GM23338 (cell line): Measurements from ENCODE around the gene PICALM.

Source experiments
- CREB1 ChIP-seq: fragments of 250-450 bp; sonication (Bioruptor Pico); IDR thresholded peaks from 2 replicates; pipeline ENCODE4 v1.5.0; 2020; ENCODE audit warnings: low read depth, mild to moderate bottlenecking, moderate library complexity
- EZH2 ChIP-seq: fragments of 200-600 bp; sonication (generic); IDR thresholded peaks from one replicate; pipeline ENCODE4 v1.8.0; 2017; ENCODE audit warnings: antibody characterized with exemption, mild to moderate bottlenecking, low read depth; ENCODE audit not compliant: unreplicated experiment
- EZH2phosphoT487 ChIP-seq: fragments of 200-600 bp; sonication (generic); IDR thresholded peaks from one replicate; pipeline ENCODE4 v1.8.1; 2018; ENCODE audit warnings: antibody characterized with exemption; ENCODE audit not compliant: unreplicated experiment
- JUNB ChIP-seq: IDR thresholded peaks from one replicate; pipeline ENCODE4 v1.6.1; 2016; ENCODE audit warnings: antibody characterized with exemption; ENCODE audit not compliant: unreplicated experiment
- POLR2AphosphoS5 ChIP-seq: IDR thresholded peaks from 2 replicates; pipeline ENCODE4 v1.6.1; 2016; ENCODE audit warnings: antibody characterized with exemption, low read depth
- ZNF114 ChIP-seq: fragments of 250-450 bp; sonication (Bioruptor Pico); IDR thresholded peaks from 2 replicates; pipeline ENCODE4 v1.5.0; 2020; ENCODE audit warnings: mild to moderate bottlenecking, moderate library complexity
- TF ChIP-seq, protein P1 (sequence below), 2 experiments: fragments of 200-600 bp in 1 of 2; sonication (generic) in 1 of 2; conservative IDR thresholded peaks; 2 replicates each; pipeline versions ENCODE4 v1.5.1 to v1.6.1; 2016 to 2017; ENCODE audit warnings: antibody characterized with exemption in 2 of 2, low read depth in 2 of 2, mild to moderate bottlenecking in 2 of 2, moderate library complexity in 1 of 2

DNA sequence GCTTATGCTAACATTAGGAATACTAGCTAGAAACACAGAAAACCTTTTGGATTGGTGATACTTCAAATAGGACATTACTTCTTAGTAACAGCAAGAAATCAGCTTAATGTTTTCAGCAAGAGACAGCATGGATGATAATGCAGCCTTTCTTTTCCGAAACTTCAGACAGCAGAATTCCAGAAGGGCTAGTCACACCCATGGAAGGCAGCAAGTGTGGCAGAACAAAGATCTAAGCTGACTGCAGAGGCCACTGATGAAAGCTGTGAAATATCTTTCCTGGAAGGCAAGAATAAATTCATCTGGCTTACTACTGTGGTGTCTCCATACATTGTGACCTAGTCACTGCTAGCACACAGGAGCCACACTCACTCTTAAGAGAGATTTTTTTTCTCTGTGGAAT, 113.4 kb downstream of the PICALM start:
- TF ChIP-seq, protein P1, sequence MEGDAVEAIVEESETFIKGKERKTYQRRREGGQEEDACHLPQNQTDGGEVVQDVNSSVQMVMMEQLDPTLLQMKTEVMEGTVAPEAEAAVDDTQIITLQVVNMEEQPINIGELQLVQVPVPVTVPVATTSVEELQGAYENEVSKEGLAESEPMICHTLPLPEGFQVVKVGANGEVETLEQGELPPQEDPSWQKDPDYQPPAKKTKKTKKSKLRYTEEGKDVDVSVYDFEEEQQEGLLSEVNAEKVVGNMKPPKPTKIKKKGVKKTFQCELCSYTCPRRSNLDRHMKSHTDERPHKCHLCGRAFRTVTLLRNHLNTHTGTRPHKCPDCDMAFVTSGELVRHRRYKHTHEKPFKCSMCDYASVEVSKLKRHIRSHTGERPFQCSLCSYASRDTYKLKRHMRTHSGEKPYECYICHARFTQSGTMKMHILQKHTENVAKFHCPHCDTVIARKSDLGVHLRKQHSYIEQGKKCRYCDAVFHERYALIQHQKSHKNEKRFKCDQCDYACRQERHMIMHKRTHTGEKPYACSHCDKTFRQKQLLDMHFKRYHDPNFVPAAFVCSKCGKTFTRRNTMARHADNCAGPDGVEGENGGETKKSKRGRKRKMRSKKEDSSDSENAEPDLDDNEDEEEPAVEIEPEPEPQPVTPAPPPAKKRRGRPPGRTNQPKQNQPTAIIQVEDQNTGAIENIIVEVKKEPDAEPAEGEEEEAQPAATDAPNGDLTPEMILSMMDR (conservative IDR thresholded peaks at IDR 0.05; ENCODE audit: low read depth in 2 of 2): no peak
- TF ChIP-seq CREB1 (CRISPR knock-in tag) (no peak), POLR2AphosphoS5 (no peak), ZNF114 (CRISPR knock-in tag) (no peak), EZH2phosphoT487 (no peak), EZH2 (no peak), JUNB (no peak)
